DOHH2 (cell line): ENCODE data around the gene TBK1.

Experiments used
- EZH2phosphoT487 ChIP-seq: fragments of 200-600 bp; sonication (generic); IDR thresholded peaks from 2 replicates; pipeline ENCODE4 v1.6.1; 2017; ENCODE audit warnings: borderline replicate concordance, mild to moderate bottlenecking, antibody characterized with exemption, low read length, moderate library complexity, mixed read lengths
- TF ChIP-seq, protein P1 (sequence below): fragments of 200-600 bp; sonication (generic); IDR thresholded peaks from one replicate; pipeline ENCODE4 v1.5.1; 2014; ENCODE audit warnings: antibody characterized with exemption, mild to moderate bottlenecking, low read depth, low read length; ENCODE audit not compliant: poor library complexity, severe bottlenecking

DNA sequence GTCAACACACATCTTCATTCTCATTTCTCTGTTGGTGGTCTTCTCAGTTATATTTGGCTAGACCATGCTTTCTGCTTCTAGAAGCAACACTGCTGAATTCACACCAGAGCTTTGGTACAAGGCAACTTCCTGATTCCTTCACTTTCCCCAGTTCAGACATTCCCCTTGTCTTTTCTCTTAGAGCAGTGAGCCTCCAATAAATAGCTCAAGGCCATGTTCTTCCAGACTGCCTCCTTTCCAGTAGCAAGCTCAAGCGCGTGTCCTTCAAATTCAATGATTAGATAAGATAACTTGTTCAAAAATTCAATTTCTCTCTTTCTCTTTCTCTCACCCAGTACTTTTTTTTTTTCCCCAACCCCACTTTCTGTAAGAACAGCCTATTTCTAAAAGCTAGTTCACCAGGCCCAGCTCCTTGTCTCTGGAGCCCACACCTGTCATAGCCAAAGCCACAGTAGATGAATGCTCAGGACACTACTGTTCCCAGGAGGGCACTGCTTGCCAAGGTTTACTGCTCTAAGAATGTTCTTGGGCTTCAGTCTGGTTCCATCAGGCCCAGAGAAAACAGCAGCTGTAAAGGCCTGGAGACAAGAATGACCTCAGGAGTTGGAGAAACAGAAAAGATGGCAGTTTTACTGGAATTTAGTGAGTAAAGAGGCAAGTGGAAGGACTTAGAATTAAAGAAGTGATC is 17.7 kb downstream of the TBK1 start:
- TF ChIP-seq, protein P1, sequence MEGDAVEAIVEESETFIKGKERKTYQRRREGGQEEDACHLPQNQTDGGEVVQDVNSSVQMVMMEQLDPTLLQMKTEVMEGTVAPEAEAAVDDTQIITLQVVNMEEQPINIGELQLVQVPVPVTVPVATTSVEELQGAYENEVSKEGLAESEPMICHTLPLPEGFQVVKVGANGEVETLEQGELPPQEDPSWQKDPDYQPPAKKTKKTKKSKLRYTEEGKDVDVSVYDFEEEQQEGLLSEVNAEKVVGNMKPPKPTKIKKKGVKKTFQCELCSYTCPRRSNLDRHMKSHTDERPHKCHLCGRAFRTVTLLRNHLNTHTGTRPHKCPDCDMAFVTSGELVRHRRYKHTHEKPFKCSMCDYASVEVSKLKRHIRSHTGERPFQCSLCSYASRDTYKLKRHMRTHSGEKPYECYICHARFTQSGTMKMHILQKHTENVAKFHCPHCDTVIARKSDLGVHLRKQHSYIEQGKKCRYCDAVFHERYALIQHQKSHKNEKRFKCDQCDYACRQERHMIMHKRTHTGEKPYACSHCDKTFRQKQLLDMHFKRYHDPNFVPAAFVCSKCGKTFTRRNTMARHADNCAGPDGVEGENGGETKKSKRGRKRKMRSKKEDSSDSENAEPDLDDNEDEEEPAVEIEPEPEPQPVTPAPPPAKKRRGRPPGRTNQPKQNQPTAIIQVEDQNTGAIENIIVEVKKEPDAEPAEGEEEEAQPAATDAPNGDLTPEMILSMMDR, result no peak
- no peak for TF ChIP-seq EZH2phosphoT487
